IMR-90 (cell line): ENCODE measurements around the gene TMEM45A. TPM values are rescaled to one million over a fixed set of nuclear protein-coding genes. Genes with fewer than 3 reads are reported as not detected.

Source experiments
- ATAC-seq: fragments of 200-7000 bp; cut with Tn5 transposase; 2 replicates; pipeline ENCODE4 v1.9.1; 2020; ENCODE audit warnings: low read depth, mild to moderate bottlenecking, moderate library complexity
- BruUV-seq: library from RNA; stranded (reverse); fragments of 400-500 nt; replicated peaks from 2 replicates; lab custom pipeline; 2021; lab: Mats Ljungman, UMichigan
- CTCF ChIA-PET: fragments of 300-600 bp; formaldehyde crosslinking; extraction: SDS; loops from one replicate; lab custom pipeline; 2021; ENCODE audit warnings: antibody characterized with exemption; lab: Yijun Ruan, JAX
- POLR2A ChIA-PET: fragments of 300-600 bp; sonication (Branson Sonifier 250); formaldehyde crosslinking; loops from one replicate; lab custom pipeline; 2022; ENCODE audit warnings: antibody characterized with exemption; ENCODE audit not compliant: unreplicated experiment; lab: Charles Lee
- DNase-seq: peaks from one replicate; pipeline ENCODE4 v3.0.0; 2013
- H2AFZ ChIP-seq: replicated peaks from 2 replicates; pipeline ENCODE3; 2013; ENCODE audit warnings: low read length, mild to moderate bottlenecking; ENCODE audit not compliant: poor library complexity
- H2AK5ac ChIP-seq: 2 replicates; pipeline ENCODE4 v1.6.1; 2013; ENCODE audit warnings: low read depth, low read length, inconsistent platforms
- H2AK9ac ChIP-seq: replicated peaks from 2 replicates; pipeline ENCODE3; 2013; ENCODE audit warnings: mild to moderate bottlenecking, low read depth, low read length, moderate library complexity; ENCODE audit not compliant: poor library complexity
- H2BK120ac ChIP-seq: 2 replicates; pipeline ENCODE4 v1.6.1; 2013; ENCODE audit warnings: low read depth, low read length, inconsistent platforms
- H2BK15ac ChIP-seq: 3 replicates; pipeline ENCODE4 v1.6.1; 2013; ENCODE audit warnings: low read depth, low read length, inconsistent platforms
- H2BK20ac ChIP-seq: 2 replicates; pipeline ENCODE4 v1.6.1; 2013; ENCODE audit warnings: low read depth, mild to moderate bottlenecking, inconsistent platforms, low read length, moderate library complexity
- H2BK5ac ChIP-seq: 2 replicates; pipeline ENCODE4 v1.6.1; 2013; ENCODE audit warnings: mild to moderate bottlenecking, low read depth, low read length, inconsistent platforms; ENCODE audit not compliant: poor library complexity, severe bottlenecking
- H3K14ac ChIP-seq: replicated peaks from 2 replicates; pipeline ENCODE4 v1.6.1; 2013; ENCODE audit warnings: low read depth, low read length, inconsistent platforms
- H3K18ac ChIP-seq: 2 replicates; pipeline ENCODE4 v1.6.1; 2013; ENCODE audit warnings: low read depth, low read length, control low read depth
- H3K23ac ChIP-seq: 2 replicates; pipeline ENCODE4 v1.6.1; 2013; ENCODE audit warnings: low read depth, low read length, inconsistent platforms
- H3K27ac ChIP-seq: 2 replicates; pipeline ENCODE4 v1.5.1; 2013; ENCODE audit warnings: mild to moderate bottlenecking, control low read depth, low read length; ENCODE audit not compliant: insufficient read depth
- H3K27me3 ChIP-seq: 2 replicates; pipeline ENCODE4 v1.6.1; 2013; ENCODE audit warnings: low read length; ENCODE audit not compliant: control insufficient read depth, insufficient read depth
- H3K36me3 ChIP-seq: 2 replicates; pipeline ENCODE4 v1.6.1; 2013; ENCODE audit warnings: low read length, mixed read lengths; ENCODE audit not compliant: control insufficient read depth, insufficient read depth
- H3K4ac ChIP-seq: 2 replicates; pipeline ENCODE4 v1.6.1; 2013; ENCODE audit warnings: low read depth, low read length, inconsistent platforms
- H3K4me1 ChIP-seq: 2 replicates; pipeline ENCODE4 v1.6.1; 2013; ENCODE audit warnings: low read length, mixed read lengths; ENCODE audit not compliant: control insufficient read depth, insufficient read depth
- H3K4me2 ChIP-seq: 2 replicates; pipeline ENCODE4 v1.6.1; 2013; ENCODE audit warnings: low read depth, mild to moderate bottlenecking, control low read depth, low read length, moderate library complexity
- H3K4me3 ChIP-seq: 2 replicates; pipeline ENCODE4 v1.5.1; 2013; ENCODE audit warnings: low read depth, mild to moderate bottlenecking, control low read depth, low read length, moderate library complexity; ENCODE audit not compliant: insufficient read depth
- H3K56ac ChIP-seq: 2 replicates; pipeline ENCODE4 v1.6.1; 2013; ENCODE audit warnings: low read length, inconsistent platforms; ENCODE audit not compliant: insufficient read depth; ENCODE audit errors: extremely low read depth
- H3K79me1 ChIP-seq, 2 experiments: 2 replicates each; pipeline ENCODE4 v1.6.1; 2013; ENCODE audit warnings: low read length in 2 of 2, inconsistent platforms in 1 of 2, low read depth in 1 of 2
- H3K9ac ChIP-seq: 2 replicates; pipeline ENCODE4 v1.6.1; 2013; ENCODE audit warnings: low read depth, low read length, control low read depth
- H3K9me1 ChIP-seq: 2 replicates; pipeline ENCODE4 v1.6.1; 2013; ENCODE audit warnings: low read length, inconsistent platforms; ENCODE audit not compliant: insufficient read depth
- H3K9me3 ChIP-seq: 2 replicates; pipeline ENCODE4 v1.6.1; 2013; ENCODE audit warnings: low read length; ENCODE audit not compliant: control insufficient read depth, insufficient read depth
- H4K20me1 ChIP-seq: 2 replicates; pipeline ENCODE4 v1.6.1; 2013; ENCODE audit warnings: low read length, inconsistent platforms; ENCODE audit not compliant: insufficient read depth
- H4K5ac ChIP-seq: 2 replicates; pipeline ENCODE4 v1.6.1; 2013; ENCODE audit warnings: mild to moderate bottlenecking, low read depth, low read length, control low read depth
- H4K8ac ChIP-seq, 2 experiments: 2 replicates each; pipeline ENCODE4 v1.6.1; 2013; ENCODE audit warnings: low read depth in 2 of 2, low read length in 2 of 2, control low read depth in 1 of 2, inconsistent platforms in 1 of 2
- H4K91ac ChIP-seq: 2 replicates; pipeline ENCODE4 v1.6.1; 2013; ENCODE audit warnings: low read depth, low read length, inconsistent platforms; ENCODE audit not compliant: insufficient read depth
- BHLHE40 ChIP-seq: fragments of 150-350 bp; IDR thresholded peaks from 2 replicates; pipeline ENCODE4 v1.6.1; 2016; ENCODE audit warnings: mild to moderate bottlenecking, low read depth, low read length
- CEBPB ChIP-seq: IDR thresholded peaks from 2 replicates; pipeline ENCODE4 v1.6.1; 2012; ENCODE audit warnings: low read depth, low read length, improper control_type of control experiment
- CHD1 ChIP-seq: IDR thresholded peaks from 2 replicates; pipeline ENCODE4 v1.6.1; 2012; ENCODE audit warnings: low read depth, low read length, improper control_type of control experiment
- ELK1 ChIP-seq: fragments of 150-350 bp; IDR thresholded peaks from 2 replicates; pipeline ENCODE4 v1.6.1; 2016; ENCODE audit warnings: low read depth, mild to moderate bottlenecking, low read length, moderate library complexity, borderline replicate concordance
- FOS ChIP-seq: fragments of 150-350 bp; IDR thresholded peaks from 2 replicates; pipeline ENCODE4 v1.6.1; 2016; ENCODE audit warnings: low read depth, low read length
- MAFK ChIP-seq: IDR thresholded peaks from 2 replicates; pipeline ENCODE4 v1.6.1; 2012; ENCODE audit warnings: low read depth, low read length, improper control_type of control experiment
- MAZ ChIP-seq: IDR thresholded peaks from 2 replicates; pipeline ENCODE4 v1.6.1; 2012; ENCODE audit warnings: low read depth, mild to moderate bottlenecking, low read length, improper control_type of control experiment, moderate library complexity, borderline replicate concordance
- MXI1 ChIP-seq: IDR thresholded peaks from 2 replicates; pipeline ENCODE4 v1.6.1; 2012; ENCODE audit warnings: low read depth, mild to moderate bottlenecking, low read length, moderate library complexity, borderline replicate concordance
- NFE2L2 ChIP-seq: fragments of 150-350 bp; IDR thresholded peaks from 2 replicates; pipeline ENCODE4 v1.6.1; 2016; ENCODE audit warnings: low read depth, mild to moderate bottlenecking, low read length
- RCOR1 ChIP-seq: IDR thresholded peaks from 2 replicates; pipeline ENCODE4 v1.6.1; 2012; ENCODE audit warnings: mild to moderate bottlenecking, low read length, improper control_type of control experiment; ENCODE audit not compliant: insufficient replicate concordance
- WGBS, 2 experiments: methylation state at CpG; one replicate each; pipeline versions ENCODE4 v1.1.5 to v1.1.7; 2013; ENCODE audit warnings: missing lambda C conversion rate in 2 of 2; ENCODE audit not compliant: insufficient read length in 1 of 2; ENCODE audit errors: extremely low coverage in 2 of 2; 5-methylcytosine and 5-hydroxymethylcytosine counted together
- dilution Hi-C: fragments of 300-500 bp; cut with HindIII; formaldehyde crosslinking; loops from one replicate; pipeline ENCODE4 v1.14.3; 2018; ENCODE audit warnings: low sequenced_read_pairs; ENCODE audit not compliant: unreplicated experiment
- in situ Hi-C: fragments of 300-500 bp; cut with MboI; formaldehyde crosslinking; loops from 3 replicates; pipeline ENCODE4 v1.14.3; 2019; ENCODE audit warnings: low sequenced_read_pairs, inconsistent platforms, mixed read lengths
- intact Hi-C: fragments of 100-400 bp; cut with micrococcal nuclease; formaldehyde crosslinking; loops from 2 replicates; pipeline ENCODE4 v1.10.0; 2022
- polyA plus RNA-seq, 3 experiments: library from polyadenylated mRNA; depleted of rRNA; stranded (reverse); fragments of >200 nt; gene quantifications; 2 replicates each; pipeline ENCODE4 v1.2.3, GENCODE V29; 2012; ENCODE audit warnings: low replicate concordance in 1 of 3
- total RNA-seq: library from RNA; depleted of rRNA; stranded (reverse); fragments of >200 nt; gene quantifications from 2 replicates; pipeline ENCODE4 v1.2.3, GENCODE V29; 2012

Gene TMEM45A
- total and polyA plus RNA-seq, 2 of the 4 experiments (the other 2 are of a cell fraction), result 13.6 to 21.7 TPM

DNA sequence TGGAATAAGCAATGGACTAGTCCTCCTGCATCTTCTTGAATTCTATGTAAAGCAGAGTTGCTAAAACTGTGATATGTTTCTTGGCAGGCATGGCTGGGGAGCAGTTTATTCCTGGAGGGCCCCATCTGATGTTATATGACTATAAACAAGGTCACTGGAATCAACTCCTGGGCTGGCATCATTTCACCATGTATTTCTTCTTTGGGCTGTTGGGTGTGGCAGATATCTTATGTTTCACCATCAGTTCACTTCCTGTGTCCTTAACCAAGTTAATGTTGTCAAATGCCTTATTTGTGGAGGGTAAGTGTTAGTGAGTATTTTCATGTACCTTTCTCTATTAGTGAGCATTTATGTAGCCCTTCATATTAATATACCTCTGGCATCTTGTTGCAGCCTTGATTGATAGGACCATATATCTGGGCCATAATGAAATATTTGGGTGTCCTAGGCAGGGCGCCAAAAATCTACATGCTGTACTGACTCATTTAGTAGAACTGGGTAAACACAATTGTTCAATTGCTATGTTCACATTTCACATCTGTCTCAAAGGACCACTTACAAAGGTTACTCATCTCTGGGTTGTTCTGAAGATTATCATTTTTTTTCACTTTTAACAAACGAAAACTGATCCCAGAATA lies 64.4 kb downstream of the TMEM45A start:
- ChIA-PET POLR2A (no interaction called here), CTCF (no interaction called here)
- no CpG with 5 or more reads among the region's 2 CpGs for WGBS, 2 experiments
- Histone ChIP-seq H3K23ac (no peak overlapping the region), H2BK20ac (no peak overlapping the region), H2AK5ac (no peak overlapping the region), H2BK120ac (no peak overlapping the region), H3K4me2 (no peak overlapping the region), H2AFZ (no peak overlapping the region), H4K5ac (no peak overlapping the region), H3K4me3 (no peak overlapping the region), H3K79me1 (no peaks in the 10 kb centered on the region), H3K18ac (no peak overlapping the region), H3K9me1 (peaks cover 7% of the 10 kb centered on the region), H3K27me3 (no peaks in the 10 kb centered on the region), H3K4me1 (peaks cover 11% of the 10 kb centered on the region), H3K36me3 (no peaks in the 10 kb centered on the region), H4K91ac (no peak overlapping the region), H3K9ac (no peak overlapping the region), H2AK9ac (no peak overlapping the region), H3K4ac (no peak overlapping the region), H3K9me3 (no peaks in the 10 kb centered on the region), H3K56ac (no peak overlapping the region), H3K14ac (no peak overlapping the region), H3K27ac (no peak overlapping the region), H2BK15ac (no peak overlapping the region), H2BK5ac (no peak overlapping the region), H4K20me1 (no peaks in the 10 kb centered on the region), H4K8ac (no peak overlapping the region)
- dilution Hi-C loops (no loop called here), intact Hi-C loops (no loop called here), in situ Hi-C loops (no loop called here)
- DNase-seq (peak; percentile 74), ATAC-seq (peak; percentile 43)
- no TSS peak for BruUV-seq
- TF ChIP-seq MXI1 (no peak), CHD1 (no peak), RCOR1 (no peak), CEBPB (no peak), BHLHE40 (no peak), NFE2L2 (no peak), MAFK (no peak), ELK1 (no peak), FOS (no peak), MAZ (no peak)
